K562 treated with DMSO at 1 percent for 4 hours (cell line): ENCODE measurements around the gene SLCO2B1. TPM values are rescaled to one million over a fixed set of nuclear protein-coding genes. Genes with fewer than 3 reads are reported as not detected.

ENCODE experiments used
- total RNA-seq: library from RNA; unstranded; fragments of 300-600 nt; gene quantifications from 2 replicates; pipeline ENCODE4 v1.2.3, GENCODE V29; 2022; ENCODE audit not compliant: insufficient read depth

Gene SLCO2B1
- 21.8 and 32.1 TPM in 2 replicates for total RNA-seq

GRCh38 chr11:75150879-75151278 lies at the start of gene SLCO2B1:
TSS of gene SLCO2B1 (plus strand) at chr11:75151107. CDS start at chr11:75151382, 275 bp downstream.

GRCh38 chr11:75240311-75241035 lies 89.6 kb downstream of the SLCO2B1 start, which contains the start of gene TPBGL:
TSS of gene TPBGL (plus strand) at chr11:75240774. CDS start at chr11:75241050, 276 bp downstream.

Other genes with a start within 250 kb of the SLCO2B1 start
- 8.2 and 13.7 TPM in 2 replicates for gene XRRA1, start 202.0 kb upstream of the SLCO2B1 start, total RNA-seq
- 57.6 and 75.7 TPM in 2 replicates for gene SPCS2, start 201.8 kb upstream of the SLCO2B1 start, total RNA-seq
- 7.7 and 12.9 TPM in 2 replicates for gene NEU3, start 162.2 kb upstream of the SLCO2B1 start, total RNA-seq
- 0.86 and 1.1 TPM in 2 replicates for gene OR2AT4, start 54.2 kb upstream of the SLCO2B1 start, total RNA-seq
- gene TPBGL, start 89.7 kb downstream of the SLCO2B1 start, total RNA-seq = not detected in 2 replicates
- 25.4 and 33.7 TPM in 2 replicates for gene ARRB1, start 200.6 kb downstream of the SLCO2B1 start, total RNA-seq
- gene RPS3, start 248.4 kb downstream of the SLCO2B1 start, total RNA-seq = 5,531 and 5,618 TPM in 2 replicates